Measurements from ENCODE around the gene GPN2.
A peak's percentile ranks its signal among the peaks of the same experiment; 100 is the strongest.

The GPN2 gene

GRCh38 chr1:26922431-26922729 lies 32.3 kb upstream of the GPN2 start:
- Histone ChIP-seq H3K4me3 (replicated peaks; ENCODE audit: insufficient read depth, low read length) (peak overlapping the region; percentile 90), H3K27me3 (ENCODE audit: insufficient read depth, poor library complexity, severe bottlenecking) (no peaks in the 10 kb centered on the region), H3K27ac (replicated peaks) (peak overlapping the region; percentile 90)
- no peak for DNase-seq (ENCODE audit: low read depth in 1 of 2, low spot score in 1 of 2)
- no peak for TF ChIP-seq REST (IDR thresholded peaks at IDR 0.05; ENCODE audit: insufficient replicate concordance, low read depth)

- H3K27ac ChIP-seq (replicated peaks) = peak within 1 kb of the TSS; percentile 90
- TF ChIP-seq GABPA (IDR thresholded peaks at IDR 0.05; ENCODE audit: low read depth) (peak; percentile 86), POLR2AphosphoS5 (IDR thresholded peaks at IDR 0.05; ENCODE audit: low read depth) (peak; percentile 84), SPI1 (IDR thresholded peaks at IDR 0.05; ENCODE audit: borderline replicate concordance, low read depth) (peak; percentile 5; the same call in 1 of the 2 replicates), REST (IDR thresholded peaks at IDR 0.05; ENCODE audit: insufficient replicate concordance, low read depth) (no peak)
- peak; percentile 96 to 98 for DNase-seq (ENCODE audit: low read depth in 1 of 2, low spot score in 1 of 2)
- H3K27me3 ChIP-seq (ENCODE audit: insufficient read depth, poor library complexity, severe bottlenecking) = no peaks in the 10 kb centered on the region
- peak within 1 kb of the TSS; percentile 90 for H3K4me3 ChIP-seq (replicated peaks; ENCODE audit: insufficient read depth, low read length)
Measured at GRCh38 chr1:26921540-26922430, 31.7 kb upstream of the GPN2 start, which contains the start of gene NUDC. Gene NUDC, plus strand, starts transcription at chr1:26921743. Its CDS starts 106 bp downstream, at chr1:26921849.

GRCh38 chr1:26921126-26921539 lies 31.1 kb upstream of the GPN2 start:
- H3K27ac ChIP-seq (replicated peaks) = peak overlapping the region; percentile 90
- H3K4me3 ChIP-seq (replicated peaks; ENCODE audit: insufficient read depth, low read length) = peak overlapping the region; percentile 29
- DNase-seq (ENCODE audit: low read depth in 1 of 2, low spot score in 1 of 2) = no peak
- TF ChIP-seq REST (IDR thresholded peaks at IDR 0.05; ENCODE audit: insufficient replicate concordance, low read depth) (no peak), POLR2AphosphoS5 (IDR thresholded peaks at IDR 0.05; ENCODE audit: low read depth) (no peak), CTCF (IDR thresholded peaks at IDR 0.05; ENCODE audit: insufficient read depth, low read length) (no peak), SPI1 (IDR thresholded peaks at IDR 0.05; ENCODE audit: borderline replicate concordance, low read depth) (no peak), GABPA (IDR thresholded peaks at IDR 0.05; ENCODE audit: low read depth) (no peak)
- no peaks in the 10 kb centered on the region for H3K27me3 ChIP-seq (ENCODE audit: insufficient read depth, poor library complexity, severe bottlenecking)

- DNase-seq (ENCODE audit: low read depth in 1 of 2, low spot score in 1 of 2) = no peak
- TF ChIP-seq CTCF (IDR thresholded peaks at IDR 0.05; ENCODE audit: insufficient read depth, low read length) = no peak
- no peak for TF ChIP-seq POLR2AphosphoS5 (IDR thresholded peaks at IDR 0.05; ENCODE audit: low read depth)
- TF ChIP-seq GABPA (IDR thresholded peaks at IDR 0.05; ENCODE audit: low read depth) = no peak
- TF ChIP-seq SPI1 (IDR thresholded peaks at IDR 0.05; ENCODE audit: borderline replicate concordance, low read depth) = no peak
- TF ChIP-seq REST (IDR thresholded peaks at IDR 0.05; ENCODE audit: insufficient replicate concordance, low read depth) = no peak
- Histone ChIP-seq H3K27me3 (ENCODE audit: insufficient read depth, poor library complexity, severe bottlenecking) (no peaks in the 10 kb centered on the region), H3K4me3 (replicated peaks; ENCODE audit: insufficient read depth, low read length) (no peak overlapping the region), H3K27ac (replicated peaks) (no peak overlapping the region)
Measured at GRCh38 chr1:26915204-26915842, 25.2 kb upstream of the GPN2 start.
